HG02938 (cell line): ENCODE measurements around the gene NME3.

Experiments
- ATAC-seq: cut with Tn5 transposase; IDR thresholded peaks from one replicate; pipeline ENCODE4 v1.9.1; 2021; ENCODE audit warnings: mild to moderate bottlenecking, moderate library complexity; ENCODE audit not compliant: unreplicated experiment

Gene NME3

GRCh38 chr16:1781758-1782407 is 10.5 kb upstream of the NME3 start:
- ATAC-seq = no peak

DNA sequence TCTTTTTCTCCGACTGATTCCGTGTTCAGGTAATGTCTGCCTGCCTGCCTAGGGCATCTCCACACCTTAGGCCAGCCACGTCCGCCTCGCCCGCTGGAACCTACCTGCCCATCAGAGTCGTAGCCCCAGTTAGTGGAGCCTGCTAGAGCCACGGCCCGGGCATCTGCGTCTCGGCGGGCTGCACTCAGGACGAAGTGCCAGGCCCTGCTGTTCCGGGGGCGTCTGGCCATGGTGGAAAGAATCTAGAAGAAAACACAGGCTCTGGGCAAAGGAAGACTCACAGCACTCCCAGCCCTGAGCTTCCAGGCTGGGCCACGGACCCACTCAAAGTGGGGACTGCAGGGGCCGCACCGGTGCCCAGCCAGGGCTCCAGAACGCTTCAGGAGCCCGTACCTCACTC is 9.9 kb upstream of the NME3 start:
- no peak for ATAC-seq

GRCh38 chr16:1780677-1781072 is 9.3 kb upstream of the NME3 start:
- ATAC-seq = no peak

DNA sequence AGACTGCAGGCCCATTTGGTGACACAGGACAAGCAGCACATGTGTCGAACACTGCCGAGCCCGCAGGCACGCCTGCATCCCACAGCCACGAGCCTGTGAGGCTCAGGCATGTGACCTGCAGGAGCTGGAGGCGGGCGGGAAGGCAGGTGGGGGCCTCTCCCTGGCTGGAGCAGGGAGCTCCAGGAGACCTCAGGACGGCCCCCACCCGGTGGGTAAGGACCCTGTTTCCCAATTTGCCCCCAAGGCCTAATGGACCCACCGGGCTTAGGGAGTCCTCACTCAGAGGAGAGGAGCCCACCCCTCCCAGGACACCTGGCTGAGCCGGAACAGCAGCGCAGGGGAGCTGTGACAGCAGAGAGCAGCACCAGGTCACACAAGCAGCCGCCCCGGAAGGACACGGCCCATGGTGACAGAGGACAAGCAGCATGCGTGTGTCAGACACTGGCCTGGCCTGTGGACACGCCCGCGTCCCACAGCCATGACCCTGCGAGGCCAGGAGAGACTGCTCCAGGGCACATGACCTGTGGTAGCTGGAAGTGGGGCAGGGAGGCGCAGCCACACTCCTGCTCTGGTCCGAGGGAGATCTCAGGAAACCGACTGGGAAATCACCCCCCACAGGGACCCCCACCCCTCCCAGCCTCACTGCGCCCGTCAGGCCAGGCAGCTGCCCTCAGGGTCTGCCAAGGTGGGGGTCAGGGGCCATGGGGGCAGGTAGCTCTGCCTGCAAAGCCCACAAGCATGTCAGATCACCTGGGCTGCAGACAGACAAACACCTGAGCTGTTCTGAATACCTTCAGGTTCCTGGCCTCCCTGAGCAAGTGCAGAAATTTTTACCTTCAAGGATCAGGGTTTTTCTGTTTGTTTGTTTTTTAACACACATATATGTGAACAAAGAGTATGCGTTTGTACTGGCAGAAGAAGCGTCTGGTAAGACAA is 8.7 kb upstream of the NME3 start:
- ATAC-seq = no peak

DNA sequence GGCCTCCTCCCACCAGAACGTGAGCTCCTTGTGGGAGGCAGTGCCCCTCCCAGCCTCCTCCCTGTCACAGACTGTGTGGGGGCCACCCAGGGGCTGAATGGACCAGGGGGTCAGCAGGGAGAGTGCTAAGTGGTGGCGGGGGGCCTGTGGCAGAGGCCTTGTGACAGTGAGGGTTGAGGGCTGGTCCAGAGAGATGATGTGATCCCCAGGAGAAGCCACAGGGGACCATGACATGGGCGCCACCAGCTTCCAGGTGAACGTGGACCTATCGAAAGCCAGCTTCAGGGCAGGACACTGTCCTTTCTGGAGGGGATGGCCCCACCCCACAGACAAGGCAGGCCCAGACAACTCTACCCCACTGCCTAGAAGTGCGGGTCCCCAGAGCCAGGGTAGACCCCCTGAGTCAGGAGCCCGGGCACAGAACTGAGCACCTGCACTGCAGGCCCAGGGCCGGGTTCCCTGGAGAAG is 7.9 kb upstream of the NME3 start:
- ATAC-seq = no peak

GRCh38 chr16:1778200-1779179 is 7.1 kb upstream of the NME3 start:
- ATAC-seq = no peak

GRCh38 chr16:1777375-1778199 is 6.2 kb upstream of the NME3 start:
- no peak for ATAC-seq

- ATAC-seq = no peak
Measured at GRCh38 chr16:1776991-1777374, 5.6 kb upstream of the NME3 start.

GRCh38 chr16:1776672-1776955 is 5.3 kb upstream of the NME3 start:
- ATAC-seq = no peak

DNA sequence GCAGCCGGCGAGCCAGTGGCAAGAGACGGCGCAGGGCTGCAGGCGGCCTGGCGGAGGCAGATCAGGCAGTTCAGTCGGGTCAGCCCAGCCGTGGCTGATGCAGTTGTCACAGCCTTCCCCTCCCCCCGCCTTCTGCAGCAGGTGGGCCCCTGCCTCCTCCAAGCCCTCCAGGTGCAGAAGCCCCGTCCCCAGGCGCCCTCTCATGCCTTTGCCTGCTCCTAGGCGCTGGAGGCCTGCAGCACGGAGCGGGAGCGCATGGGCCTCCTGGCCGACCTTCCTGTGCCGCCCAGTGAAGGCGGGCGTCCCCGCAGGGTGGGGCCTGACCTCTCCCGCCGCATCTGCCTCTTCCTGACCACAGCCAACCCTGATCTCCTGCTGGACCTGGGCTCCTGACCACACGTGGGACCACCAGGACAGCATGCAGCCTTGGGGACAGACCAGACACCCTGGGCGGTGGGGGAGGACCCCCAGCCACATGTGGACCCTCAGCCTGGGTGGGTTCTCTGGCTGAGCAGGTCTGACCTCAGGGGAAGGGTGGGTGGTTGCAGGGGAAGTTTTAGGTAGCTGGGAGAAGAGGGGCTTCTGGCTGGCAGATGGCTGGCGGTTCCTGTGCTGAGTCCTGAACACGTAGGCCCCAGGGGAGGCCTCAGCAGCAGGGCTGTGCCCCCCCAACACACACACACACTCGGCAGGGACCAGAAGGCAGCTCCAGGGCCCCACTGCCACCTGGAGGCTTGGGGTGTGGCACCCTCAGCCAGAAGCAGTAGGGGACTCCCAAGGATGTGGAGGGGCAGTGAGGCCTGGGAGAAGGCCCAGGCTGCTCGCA is 4.7 kb upstream of the NME3 start:
- no peak for ATAC-seq

DNA sequence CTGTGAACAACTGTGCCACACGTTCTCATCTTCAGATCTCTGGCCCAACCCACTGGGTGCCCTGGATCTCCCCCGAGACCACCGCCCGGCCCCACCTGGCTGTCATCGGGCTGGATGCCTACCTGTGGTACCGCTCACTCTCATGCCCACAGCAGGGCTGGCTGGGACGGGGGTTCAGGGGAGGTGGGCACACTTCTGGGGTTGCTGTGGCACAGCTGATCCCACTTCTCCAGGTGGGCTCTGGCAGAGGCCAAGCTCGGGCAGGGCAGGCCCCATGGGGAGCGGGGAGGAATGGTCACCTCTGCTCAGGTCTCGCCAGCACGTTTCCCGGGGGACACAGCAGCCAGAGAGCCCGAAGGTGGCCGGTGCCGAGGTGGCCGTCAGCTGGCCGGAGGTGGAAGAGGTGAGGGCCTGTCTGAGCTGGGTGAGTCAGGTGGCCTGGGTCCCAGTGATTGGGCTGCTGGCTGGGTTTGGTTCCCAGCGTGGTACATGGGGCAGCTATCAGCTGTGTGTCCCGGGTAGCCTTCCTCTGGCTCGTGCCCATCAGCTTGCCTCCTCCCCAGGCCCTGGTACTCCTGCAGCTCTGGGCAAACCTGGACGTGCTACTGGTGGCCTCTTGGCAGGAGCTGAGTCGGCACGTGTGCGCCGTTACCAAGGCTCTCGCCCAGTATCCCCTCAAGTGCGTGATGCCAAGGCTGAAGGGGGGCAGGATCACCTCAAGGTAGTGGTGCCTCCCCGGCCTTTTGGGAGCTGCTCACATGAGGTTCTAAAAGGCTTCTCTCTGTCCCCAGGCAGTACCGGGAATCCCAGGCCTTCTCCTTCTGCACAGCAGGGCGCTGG is 3.9 kb upstream of the NME3 start:
- ATAC-seq = no peak

GRCh38 chr16:1774448-1774780 is 3.1 kb upstream of the NME3 start:
- ATAC-seq = no peak

GRCh38 chr16:1773703-1774447 is 2.5 kb upstream of the NME3 start:
- ATAC-seq = no peak

DNA sequence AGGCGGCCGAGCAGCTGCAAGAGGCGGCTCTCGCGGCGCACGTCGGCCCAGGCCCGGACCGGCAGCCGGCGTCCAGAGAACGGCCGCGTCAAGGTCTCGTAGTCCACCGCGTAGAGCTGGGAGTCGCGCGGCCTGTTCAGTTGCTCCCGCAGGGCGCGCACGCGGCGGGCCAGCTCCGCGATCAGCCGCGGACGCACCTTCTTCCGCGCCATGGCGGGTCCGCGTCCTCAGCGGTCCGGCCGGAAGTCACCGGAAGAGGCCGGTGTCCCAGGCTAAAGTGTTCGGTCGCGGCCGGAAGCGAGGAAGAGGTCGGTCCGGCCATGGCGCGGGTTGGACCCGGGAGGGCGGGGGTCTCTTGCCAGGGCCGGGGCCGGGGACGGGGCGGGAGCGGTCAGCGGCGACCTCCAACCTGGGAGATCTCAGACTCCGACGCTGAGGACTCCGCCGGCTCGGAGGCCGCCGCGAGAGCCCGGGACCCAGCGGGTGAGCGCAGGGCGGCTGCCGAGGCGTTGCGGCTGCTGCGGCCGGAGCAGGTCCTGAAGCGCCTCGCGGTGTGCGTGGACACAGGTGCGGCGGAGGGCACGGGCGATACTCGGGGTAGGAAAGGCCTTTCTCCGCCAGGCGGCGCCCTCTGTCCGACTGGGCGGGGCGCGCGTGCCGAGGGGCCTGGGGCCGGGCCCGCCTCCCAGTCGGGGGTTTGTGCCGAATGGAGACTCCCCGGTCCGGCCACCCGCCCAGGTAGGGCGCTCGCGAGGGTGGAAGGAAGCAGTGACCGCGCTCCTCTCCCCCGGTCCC is 1.8 kb upstream of the NME3 start, which contains the start of gene MRPS34:
Gene MRPS34, minus strand, starts transcription at position 227 of the 795 bp plus-strand sequence. Its CDS starts 15 bp downstream, at position 212.
- no peak for ATAC-seq

- no peak for ATAC-seq
Measured at GRCh38 chr16:1772362-1772907, 1.1 kb upstream of the NME3 start, which contains the start of gene EME2. TSS of gene EME2 (plus strand) at chr16:1772810. CDS start at chr16:1773228, 418 bp downstream.

- no peak for ATAC-seq
Measured at GRCh38 chr16:1771864-1772361, 570 bp upstream of the NME3 start.
